Thoracic aorta (tissue), 2 donors: ENCODE measurements around the gene CCDC88C. TPM values are rescaled to one million over a fixed set of nuclear protein-coding genes. Genes with fewer than 3 reads are reported as not detected.

Experiments
- ATAC-seq: fragments of 150-250 bp; one replicate; pipeline ENCODE4 v1.8.0; 2017; ENCODE audit warnings: low read depth; ENCODE audit not compliant: insufficient number of reproducible peaks, low FRiP score
- DNase-seq: peaks from one replicate; pipeline ENCODE4 v3.0.0-alpha.2; 2020; ENCODE audit warnings: low spot score
- H3K27ac ChIP-seq, 2 donors: fragments of 200-600 bp; sonication (generic); 1 replicate in 1 of 2; 2 replicates in 1 of 2; pipeline ENCODE4 v1.5.1; 2016; ENCODE audit warnings: mild to moderate bottlenecking in 2 of 2, moderate library complexity in 2 of 2
- H3K27me3 ChIP-seq: fragments of 200-600 bp; sonication (generic); replicated peaks from 2 replicates; pipeline ENCODE4 v1.6.0; 2016; ENCODE audit warnings: mild to moderate bottlenecking; ENCODE audit not compliant: insufficient read depth
- H3K36me3 ChIP-seq: fragments of 200-600 bp; sonication (generic); one replicate; pipeline ENCODE4 v1.5.1; 2016
- H3K4me1 ChIP-seq, 2 donors: fragments of 200-600 bp; sonication (generic); 1 replicate in 1 of 2; 2 replicates in 1 of 2; pipeline versions ENCODE4 v1.5.1 to v1.6.0; 2016; ENCODE audit warnings: low read depth in 2 of 2, mild to moderate bottlenecking in 1 of 2; ENCODE audit not compliant: control insufficient read depth in 1 of 2
- H3K4me3 ChIP-seq: fragments of 200-600 bp; sonication (generic); 2 replicates; pipeline ENCODE4 v1.5.1; 2016; ENCODE audit warnings: mild to moderate bottlenecking
- H3K9me3 ChIP-seq: fragments of 200-600 bp; sonication (generic); 2 replicates; pipeline ENCODE4 v1.5.1; 2016
- total RNA-seq, 2 donors: library from RNA; depleted of rRNA; stranded (reverse); fragments of >200 nt; gene quantifications; one replicate each; pipeline versions ENCODE4 v1.1.0 to v1.2.3, GENCODE V29; 2016
- TF ChIP-seq, protein P1 (sequence below): fragments of 200-600 bp; sonication (generic); IDR thresholded peaks from one replicate; pipeline ENCODE4 v1.5.1; 2019; ENCODE audit warnings: antibody characterized with exemption

CCDC88C gene
- total RNA-seq, 2 donors from 2014 or later, result 3.7 to 11.5 TPM

DNA sequence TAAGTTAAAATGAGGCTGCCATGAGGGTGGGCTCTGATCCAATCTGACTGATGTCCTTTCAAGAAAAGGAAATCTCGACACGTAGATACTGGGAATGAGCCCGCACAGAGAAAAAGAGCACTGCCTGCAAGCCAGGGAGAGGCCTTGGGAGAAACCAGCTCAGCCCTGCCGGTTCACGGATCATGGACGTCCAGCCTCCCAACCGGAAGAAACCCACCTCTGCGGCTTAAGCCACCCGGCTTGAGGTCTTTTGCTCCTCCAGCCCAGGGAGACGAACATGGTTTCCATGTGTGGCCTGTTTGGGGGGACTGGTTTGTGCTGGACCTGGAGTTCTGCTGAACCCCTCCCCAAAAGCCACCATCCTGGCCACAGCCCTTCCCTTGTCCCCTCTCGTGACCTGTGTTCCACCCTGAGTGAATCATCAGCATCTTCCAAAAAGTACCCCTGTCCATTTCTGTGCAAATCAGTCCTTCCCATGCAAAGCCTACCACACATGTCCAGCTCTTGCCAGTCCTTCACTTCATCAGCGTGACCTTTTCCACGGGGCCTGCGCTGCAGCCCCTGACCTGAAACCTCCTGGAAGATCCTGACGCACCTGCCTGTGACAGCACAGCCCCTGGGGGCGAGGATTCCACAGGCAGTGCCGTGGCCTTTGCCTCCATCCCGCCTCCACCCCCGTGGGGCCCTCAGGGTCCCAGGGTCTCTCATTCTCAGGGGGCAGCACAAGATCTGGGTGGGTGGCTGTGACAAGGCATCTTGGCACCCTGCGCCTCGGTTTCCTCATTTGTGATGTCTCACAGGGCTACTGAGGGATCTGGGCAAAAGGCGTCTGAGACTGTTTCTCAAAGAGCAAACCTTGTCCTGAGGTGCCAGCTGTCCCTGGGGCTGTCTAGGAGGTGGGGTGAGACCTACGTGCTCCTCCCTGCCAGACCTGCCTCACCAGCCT is 121.5 kb downstream of the CCDC88C start:
- TF ChIP-seq, protein P1, sequence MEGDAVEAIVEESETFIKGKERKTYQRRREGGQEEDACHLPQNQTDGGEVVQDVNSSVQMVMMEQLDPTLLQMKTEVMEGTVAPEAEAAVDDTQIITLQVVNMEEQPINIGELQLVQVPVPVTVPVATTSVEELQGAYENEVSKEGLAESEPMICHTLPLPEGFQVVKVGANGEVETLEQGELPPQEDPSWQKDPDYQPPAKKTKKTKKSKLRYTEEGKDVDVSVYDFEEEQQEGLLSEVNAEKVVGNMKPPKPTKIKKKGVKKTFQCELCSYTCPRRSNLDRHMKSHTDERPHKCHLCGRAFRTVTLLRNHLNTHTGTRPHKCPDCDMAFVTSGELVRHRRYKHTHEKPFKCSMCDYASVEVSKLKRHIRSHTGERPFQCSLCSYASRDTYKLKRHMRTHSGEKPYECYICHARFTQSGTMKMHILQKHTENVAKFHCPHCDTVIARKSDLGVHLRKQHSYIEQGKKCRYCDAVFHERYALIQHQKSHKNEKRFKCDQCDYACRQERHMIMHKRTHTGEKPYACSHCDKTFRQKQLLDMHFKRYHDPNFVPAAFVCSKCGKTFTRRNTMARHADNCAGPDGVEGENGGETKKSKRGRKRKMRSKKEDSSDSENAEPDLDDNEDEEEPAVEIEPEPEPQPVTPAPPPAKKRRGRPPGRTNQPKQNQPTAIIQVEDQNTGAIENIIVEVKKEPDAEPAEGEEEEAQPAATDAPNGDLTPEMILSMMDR, result no peak
- Histone ChIP-seq H3K27ac (no peak overlapping the region), H3K9me3 (no peaks in the 10 kb centered on the region), H3K4me3 (no peak overlapping the region), H3K4me1 (no peaks in the 10 kb centered on the region), H3K27me3 (no peaks in the 10 kb centered on the region), H3K36me3 (no peaks in the 10 kb centered on the region)
- ATAC-seq (no peak), DNase-seq (no peak)

DNA sequence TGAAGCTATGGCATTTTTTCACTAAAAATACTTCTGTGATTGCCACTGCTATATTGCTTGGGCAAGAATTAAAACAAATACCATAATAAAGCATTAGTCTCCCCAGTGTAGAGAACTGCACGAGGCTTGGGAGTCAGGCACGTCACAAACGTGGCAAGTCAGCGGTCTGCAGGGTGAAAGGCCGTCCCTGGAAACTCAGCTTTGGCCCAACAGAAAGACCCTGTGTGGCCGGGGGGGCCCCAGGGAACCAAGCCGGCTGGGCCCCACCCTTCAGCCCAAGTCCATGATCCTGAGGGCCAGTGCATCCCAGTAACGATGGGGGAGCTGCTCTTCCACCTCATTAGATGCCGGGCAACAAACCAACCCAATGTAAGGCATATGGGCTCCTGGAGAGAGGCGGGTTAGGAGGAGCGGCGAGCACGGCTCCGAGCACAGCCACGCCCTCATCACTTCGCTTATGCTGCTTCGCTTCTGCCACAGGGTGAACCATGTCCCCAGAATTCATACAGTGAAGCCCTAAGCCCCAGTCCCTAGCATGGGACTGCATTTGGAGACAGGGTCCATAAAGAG is 122.3 kb downstream of the CCDC88C start:
- TF ChIP-seq, protein P1, result no peak
- Histone ChIP-seq H3K27me3 (no peaks in the 10 kb centered on the region), H3K9me3 (no peaks in the 10 kb centered on the region), H3K4me1 (no peaks in the 10 kb centered on the region), H3K36me3 (no peaks in the 10 kb centered on the region), H3K4me3 (no peak overlapping the region), H3K27ac (no peak overlapping the region)
- no peak for ATAC-seq
- no peak for DNase-seq

DNA sequence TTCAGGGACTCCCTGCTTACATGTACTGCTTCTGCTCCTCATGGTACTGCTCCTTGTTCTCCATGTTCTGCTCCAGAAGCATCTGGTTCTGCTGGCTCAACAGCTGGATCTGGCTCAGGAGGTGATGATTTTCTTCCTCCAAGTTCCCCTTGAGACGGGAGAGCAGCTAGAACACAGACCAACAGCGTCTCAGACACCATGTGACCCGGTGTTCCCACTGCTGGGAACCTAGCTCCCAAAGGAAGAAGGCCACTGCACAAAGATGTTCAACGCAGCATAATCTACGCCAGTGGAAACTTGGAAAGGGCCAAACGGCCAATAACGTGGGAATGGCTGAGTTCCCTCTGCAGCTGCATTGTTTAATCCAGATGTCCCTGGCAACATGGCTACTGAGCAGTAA is 123.5 kb downstream of the CCDC88C start:
- H3K27ac ChIP-seq, result no peak overlapping the region
- DNase-seq (no peak), ATAC-seq (no peak)
- H3K27me3 ChIP-seq, result no peaks in the 10 kb centered on the region
- H3K9me3 ChIP-seq, result no peaks in the 10 kb centered on the region
- no peaks in the 10 kb centered on the region for H3K4me1 ChIP-seq
- TF ChIP-seq, protein P1, result no peak
- no peak overlapping the region for H3K4me3 ChIP-seq
- H3K36me3 ChIP-seq, result no peaks in the 10 kb centered on the region

DNA sequence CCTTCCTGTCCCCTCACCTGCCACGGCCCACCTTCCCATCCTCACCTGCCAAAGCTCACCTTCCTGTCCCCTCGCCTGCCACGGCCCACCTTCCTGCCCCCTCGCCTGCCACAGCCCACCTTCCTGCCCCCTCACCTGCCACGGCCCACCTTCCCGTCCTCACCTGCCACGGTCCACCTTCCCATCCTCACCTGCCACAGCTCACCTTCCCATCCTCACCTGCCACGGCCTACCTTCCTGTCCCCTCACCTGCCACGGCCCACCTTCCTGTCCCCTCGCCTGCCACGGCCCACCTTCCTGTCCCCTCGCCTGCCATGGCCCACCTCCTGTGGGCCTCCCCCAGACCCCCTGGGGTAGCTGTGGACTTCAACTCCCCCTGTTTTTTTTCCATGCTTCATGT is 124.3 kb downstream of the CCDC88C start:
- TF ChIP-seq, protein P1, result no peak

DNA sequence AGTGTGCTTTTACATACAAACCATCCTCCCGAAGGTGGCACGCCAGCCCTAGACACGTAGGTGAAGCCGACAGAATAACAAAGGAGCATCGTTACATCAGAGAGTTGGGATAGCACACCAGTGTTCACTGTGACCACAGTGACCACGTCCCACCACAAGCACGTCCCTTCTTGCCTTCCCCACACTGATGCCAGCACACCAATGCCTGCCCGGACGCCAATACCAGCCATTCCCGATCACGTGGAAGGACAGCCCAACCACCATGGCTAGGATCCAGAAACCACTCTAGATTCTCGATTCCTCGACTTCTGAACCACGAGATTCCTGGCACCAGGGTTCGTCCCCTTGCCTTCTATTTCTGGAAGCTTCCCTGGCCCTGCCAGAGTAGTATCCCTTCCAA is 125.1 kb downstream of the CCDC88C start:
- ATAC-seq, result no peak
- Histone ChIP-seq H3K27ac (no peak overlapping the region), H3K27me3 (no peaks in the 10 kb centered on the region), H3K4me3 (no peak overlapping the region), H3K36me3 (no peaks in the 10 kb centered on the region), H3K4me1 (no peaks in the 10 kb centered on the region), H3K9me3 (no peaks in the 10 kb centered on the region)
- TF ChIP-seq, protein P1, result no peak
- no peak for DNase-seq

More for the DNA sequence above, 124.3 kb downstream of the CCDC88C start:
- Histone ChIP-seq H3K27me3 (no peaks in the 10 kb centered on the region), H3K27ac (no peak overlapping the region), H3K4me3 (no peak overlapping the region), H3K36me3 (no peaks in the 10 kb centered on the region), H3K4me1 (no peaks in the 10 kb centered on the region), H3K9me3 (no peaks in the 10 kb centered on the region)
- DNase-seq (no peak), ATAC-seq (no peak)
